HUES6 (cell line): Measurements from ENCODE around the gene RAB40C.

Experiments
- H3K27ac ChIP-seq: 2 replicates; pipeline ENCODE4 v1.7.0; 2013; ENCODE audit warnings: low read depth, mild to moderate bottlenecking, low read length, inconsistent platforms
- H3K27me3 ChIP-seq: 2 replicates; pipeline ENCODE4 v1.6.1; 2013; ENCODE audit warnings: low read length; ENCODE audit not compliant: control insufficient read depth, insufficient read depth
- H3K36me3 ChIP-seq: 2 replicates; pipeline ENCODE4 v1.6.1; 2013; ENCODE audit warnings: low read length; ENCODE audit not compliant: control insufficient read depth, insufficient read depth
- H3K4me1 ChIP-seq: 2 replicates; pipeline ENCODE4 v1.6.1; 2013; ENCODE audit warnings: low read length; ENCODE audit not compliant: control insufficient read depth, insufficient read depth
- H3K4me3 ChIP-seq: 2 replicates; pipeline ENCODE4 v1.5.1; 2013; ENCODE audit warnings: low read depth, low read length
- H3K9ac ChIP-seq: one replicate; pipeline ENCODE4 v1.6.1; 2013; ENCODE audit warnings: mild to moderate bottlenecking, low read length
- H3K9me3 ChIP-seq: 2 replicates; pipeline ENCODE4 v1.6.1; 2013; ENCODE audit warnings: low read depth, low read length; ENCODE audit not compliant: control insufficient read depth, insufficient read depth

RAB40C gene

DNA sequence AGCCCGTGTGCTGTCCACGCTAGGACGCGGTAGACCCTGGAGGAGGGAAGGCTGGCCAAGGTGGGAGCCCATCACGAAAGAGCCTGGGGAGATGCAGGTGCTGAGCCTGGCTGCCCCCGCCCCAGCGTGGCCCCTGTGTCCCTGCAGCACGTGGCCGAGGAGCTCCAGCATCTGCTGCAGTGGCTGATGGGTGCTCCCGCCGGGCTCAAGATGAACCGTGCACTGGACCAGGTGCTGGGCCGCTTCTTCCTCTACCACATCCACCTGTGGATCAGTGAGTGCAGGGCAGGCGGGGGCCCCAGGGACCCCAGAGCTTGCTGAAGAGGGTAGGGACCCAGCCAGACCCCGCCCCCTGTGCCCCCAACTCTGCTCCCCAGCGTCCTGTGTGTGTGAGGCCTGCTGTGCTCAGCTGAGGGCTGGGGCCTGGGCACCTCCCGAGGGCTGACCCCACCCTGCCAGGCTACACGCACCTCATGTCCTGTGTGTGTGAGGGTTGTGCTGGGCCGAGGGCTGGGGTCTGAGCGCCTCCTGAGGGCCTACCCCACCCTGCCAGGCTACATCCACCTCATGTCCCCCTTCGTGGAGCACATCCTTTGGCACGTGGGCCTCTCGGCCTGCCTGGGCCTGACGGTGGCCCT lies 11.5 kb upstream of the RAB40C start:
- H3K4me3 ChIP-seq: peak overlapping the region; percentile 42
- H3K9me3 ChIP-seq: no peaks in the 10 kb centered on the region
- no peaks in the 10 kb centered on the region for H3K27me3 ChIP-seq
- H3K36me3 ChIP-seq: peaks cover 40% of the 10 kb centered on the region
- H3K4me1 ChIP-seq: peaks cover 10% of the 10 kb centered on the region
- H3K27ac ChIP-seq: no peak overlapping the region
- no peak overlapping the region for H3K9ac ChIP-seq

- Histone ChIP-seq H3K4me3 (peak overlapping the region; percentile 73), H3K9ac (no peak overlapping the region), H3K36me3 (peaks cover 37% of the 10 kb centered on the region), H3K9me3 (no peaks in the 10 kb centered on the region), H3K4me1 (peaks cover 16% of the 10 kb centered on the region), H3K27ac (no peak overlapping the region), H3K27me3 (no peaks in the 10 kb centered on the region)
Observed at GRCh38 chr16:578870-579405, 10.9 kb upstream of the RAB40C start.

DNA sequence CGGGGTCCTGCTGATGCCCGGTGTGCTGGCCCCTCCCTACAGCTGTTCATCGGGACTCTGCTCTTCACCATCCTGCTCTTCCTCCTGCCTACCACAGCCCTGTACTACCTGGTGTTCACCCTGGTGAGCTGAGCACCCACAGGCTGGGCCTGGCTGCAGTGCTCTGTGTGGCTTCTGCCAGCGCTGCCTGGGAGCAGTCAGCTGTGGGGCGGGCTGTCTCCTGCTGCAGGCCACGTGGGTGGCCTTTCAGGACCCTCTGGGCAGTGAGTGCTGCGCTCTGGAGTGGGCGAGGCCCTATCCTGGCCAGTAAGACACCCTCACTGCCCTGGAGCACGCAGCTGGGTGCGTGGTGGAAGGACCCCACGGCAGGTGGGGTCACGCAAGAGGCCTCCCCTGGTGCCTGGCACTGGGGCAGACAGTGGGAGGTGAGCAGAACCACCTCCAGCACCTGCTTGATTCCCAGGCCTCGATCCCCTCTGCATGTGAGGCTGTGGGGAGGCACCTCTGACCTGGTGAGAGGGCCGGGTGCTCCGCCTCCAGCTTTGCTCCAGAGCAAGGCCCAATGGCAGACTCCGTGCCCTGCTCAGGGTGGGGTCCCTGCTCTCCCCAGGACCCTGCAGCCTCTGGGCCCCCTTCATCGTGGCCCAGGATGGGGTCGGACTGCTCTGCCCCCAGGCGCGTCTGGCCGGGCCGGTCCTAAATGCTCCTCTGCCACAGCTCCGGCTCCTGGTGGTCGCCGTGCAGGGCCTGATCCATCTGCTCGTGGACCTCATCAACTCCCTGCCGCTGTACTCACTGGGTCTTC lies 9.5 kb upstream of the RAB40C start:
- Histone ChIP-seq H3K9me3 (no peaks in the 10 kb centered on the region), H3K4me1 (peaks cover 21% of the 10 kb centered on the region), H3K27me3 (peaks cover 2% of the 10 kb centered on the region), H3K9ac (no peak overlapping the region), H3K4me3 (no peak overlapping the region), H3K36me3 (peaks cover 24% of the 10 kb centered on the region), H3K27ac (no peak overlapping the region)

GRCh38 chr16:580946-581498 lies 8.8 kb upstream of the RAB40C start:
- Histone ChIP-seq H3K36me3 (peaks cover 18% of the 10 kb centered on the region), H3K4me1 (peaks cover 21% of the 10 kb centered on the region), H3K27ac (no peak overlapping the region), H3K9me3 (no peaks in the 10 kb centered on the region), H3K27me3 (peaks cover 9% of the 10 kb centered on the region), H3K4me3 (no peak overlapping the region), H3K9ac (no peak overlapping the region)

DNA sequence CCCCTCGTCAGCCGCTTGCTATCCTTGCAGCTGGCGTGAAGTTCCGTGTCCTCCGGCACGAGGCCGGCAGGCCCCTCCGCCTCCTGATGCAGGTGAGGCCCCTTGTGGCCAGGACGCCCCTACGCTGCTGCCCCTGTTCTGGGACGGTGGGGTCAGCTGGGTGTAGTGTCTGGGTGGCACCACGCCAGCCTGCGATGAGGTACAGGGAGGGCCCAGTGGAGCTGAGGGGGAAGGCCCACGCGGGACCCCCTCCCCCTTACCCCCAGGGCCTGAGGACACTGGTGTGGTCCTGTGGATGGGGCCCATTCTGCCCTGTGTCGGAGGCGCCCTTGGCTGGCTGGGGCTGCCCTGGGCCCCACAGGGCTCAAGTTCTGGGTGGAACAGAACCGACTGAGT lies 7.7 kb upstream of the RAB40C start:
- H3K4me3 ChIP-seq: no peak overlapping the region

GRCh38 chr16:582614-583331 lies 7.1 kb upstream of the RAB40C start:
- H3K27me3 ChIP-seq: peaks cover 23% of the 10 kb centered on the region
- no peak overlapping the region for H3K27ac ChIP-seq
- H3K4me1 ChIP-seq: peaks cover 21% of the 10 kb centered on the region
- no peak overlapping the region for H3K4me3 ChIP-seq
- H3K9me3 ChIP-seq: no peaks in the 10 kb centered on the region
- H3K9ac ChIP-seq: no peak overlapping the region
- peaks cover 18% of the 10 kb centered on the region for H3K36me3 ChIP-seq

More for the DNA sequence above, 7.7 kb upstream of the RAB40C start:
- H3K9ac ChIP-seq: no peak overlapping the region
- H3K4me1 ChIP-seq: peaks cover 21% of the 10 kb centered on the region
- H3K36me3 ChIP-seq: peaks cover 18% of the 10 kb centered on the region
- H3K9me3 ChIP-seq: no peaks in the 10 kb centered on the region
- H3K27ac ChIP-seq: no peak overlapping the region
- peaks cover 21% of the 10 kb centered on the region for H3K27me3 ChIP-seq

DNA sequence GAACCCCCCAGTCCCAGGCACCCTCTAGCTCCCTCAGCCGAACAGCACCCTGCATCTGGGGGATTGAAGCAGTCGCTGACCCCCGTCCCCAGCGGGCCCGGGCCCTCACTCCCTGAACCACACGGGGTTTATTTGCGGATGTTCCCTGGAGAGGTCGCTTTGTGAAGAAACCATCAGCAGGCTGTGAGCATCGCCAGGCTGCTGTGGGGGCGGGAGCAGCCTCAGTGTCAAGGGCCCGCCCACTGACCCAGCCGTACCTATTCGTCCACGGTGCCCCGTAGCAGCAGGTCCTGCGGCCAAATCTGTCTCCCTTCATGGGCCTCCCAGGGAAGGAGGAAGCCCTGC lies 6.4 kb upstream of the RAB40C start:
- no peaks in the 10 kb centered on the region for H3K9me3 ChIP-seq
- H3K27me3 ChIP-seq: peaks cover 23% of the 10 kb centered on the region
- no peak overlapping the region for H3K9ac ChIP-seq
- peak overlapping the region; percentile 30 for H3K4me3 ChIP-seq
- H3K4me1 ChIP-seq: peaks cover 24% of the 10 kb centered on the region
- H3K27ac ChIP-seq: no peak overlapping the region
- H3K36me3 ChIP-seq: peaks cover 18% of the 10 kb centered on the region

GRCh38 chr16:583815-584591 lies 5.9 kb upstream of the RAB40C start:
- H3K4me1 ChIP-seq: peaks cover 21% of the 10 kb centered on the region
- H3K27ac ChIP-seq: no peak overlapping the region
- peaks cover 18% of the 10 kb centered on the region for H3K36me3 ChIP-seq
- H3K4me3 ChIP-seq: peak overlapping the region; percentile 30
- no peak overlapping the region for H3K9ac ChIP-seq
- H3K9me3 ChIP-seq: no peaks in the 10 kb centered on the region
- peaks cover 23% of the 10 kb centered on the region for H3K27me3 ChIP-seq

GRCh38 chr16:585351-585750 lies 4.5 kb upstream of the RAB40C start:
- Histone ChIP-seq H3K36me3 (peaks cover 13% of the 10 kb centered on the region), H3K9ac (no peak overlapping the region), H3K27me3 (peaks cover 24% of the 10 kb centered on the region), H3K4me1 (peaks cover 21% of the 10 kb centered on the region), H3K9me3 (no peaks in the 10 kb centered on the region), H3K27ac (no peak overlapping the region), H3K4me3 (no peak overlapping the region)

DNA sequence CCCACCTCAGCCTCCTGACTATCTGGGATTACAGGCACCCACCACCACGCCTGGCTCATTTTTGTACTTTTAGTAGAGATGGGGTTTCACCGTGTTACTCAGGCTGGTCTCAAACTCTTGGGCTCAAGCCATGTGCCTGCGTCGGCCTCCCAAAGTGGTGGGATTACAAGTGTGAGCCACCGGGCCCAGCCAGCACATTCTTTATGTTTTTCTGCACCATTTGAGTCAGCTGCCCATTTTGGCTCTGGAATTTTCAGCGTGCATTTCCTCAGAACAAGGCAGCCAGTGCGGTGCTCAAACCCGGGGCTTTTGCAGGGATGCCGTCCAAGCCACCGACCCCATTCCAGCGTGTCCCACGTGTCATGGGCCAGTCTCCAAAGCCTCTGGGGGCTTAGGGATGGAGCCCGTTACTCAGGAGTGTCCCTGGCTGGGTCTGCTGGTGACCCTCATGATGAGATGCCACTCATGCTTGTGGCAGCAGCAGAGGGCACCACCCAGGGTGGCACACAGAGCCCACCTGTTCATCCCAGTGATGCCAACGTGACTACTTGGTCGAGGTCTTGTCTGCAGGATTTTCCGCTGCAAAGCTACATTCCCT lies 3.7 kb upstream of the RAB40C start:
- Histone ChIP-seq H3K9ac (no peak overlapping the region), H3K27me3 (peaks cover 32% of the 10 kb centered on the region), H3K36me3 (peaks cover 5% of the 10 kb centered on the region; the same call in 1 of the 2 replicates), H3K4me3 (no peak overlapping the region), H3K9me3 (no peaks in the 10 kb centered on the region), H3K27ac (no peak overlapping the region), H3K4me1 (peaks cover 28% of the 10 kb centered on the region)
